Epithelial cell of esophagus (primary cell): ENCODE data around the gene APBB2.

Experiments
- DNase-seq: peaks from one replicate; pipeline ENCODE4 v3.0.0; 2010; ENCODE audit warnings: low read depth
- H3K4me3 ChIP-seq: 2 replicates; pipeline ENCODE4 v1.5.1; 2011; ENCODE audit warnings: mild to moderate bottlenecking, low read length, control low read depth
- TF ChIP-seq, protein P1 (sequence below): IDR thresholded peaks from 2 replicates; pipeline ENCODE4 v1.5.1; 2011; ENCODE audit warnings: low read depth, mild to moderate bottlenecking, low read length, control low read depth, inconsistent platforms; ENCODE audit not compliant: insufficient read depth; ENCODE audit errors: missing control alignments

Gene APBB2

DNA sequence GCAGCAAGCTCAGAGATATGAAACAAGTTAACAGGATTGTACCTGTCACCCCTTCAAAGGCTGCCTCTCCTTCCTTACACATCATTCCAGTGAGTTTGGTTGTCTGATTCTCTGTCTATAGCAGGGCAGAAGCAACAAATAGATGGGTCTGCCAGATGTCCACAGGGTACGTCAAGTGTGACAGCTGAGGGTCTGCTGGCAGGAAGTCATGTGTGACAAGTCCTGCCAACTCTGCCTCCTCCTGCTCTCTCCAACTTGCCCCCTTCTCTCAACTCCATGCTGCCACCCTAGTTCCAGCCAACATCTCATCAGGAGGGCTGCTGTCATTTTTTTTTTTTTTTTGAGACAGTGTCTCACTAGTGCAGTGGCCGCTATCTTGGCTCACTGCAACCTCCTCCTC is 355.4 kb downstream of the APBB2 start:
- no peak overlapping the region for H3K4me3 ChIP-seq
- DNase-seq = no peak
- TF ChIP-seq, protein P1, sequence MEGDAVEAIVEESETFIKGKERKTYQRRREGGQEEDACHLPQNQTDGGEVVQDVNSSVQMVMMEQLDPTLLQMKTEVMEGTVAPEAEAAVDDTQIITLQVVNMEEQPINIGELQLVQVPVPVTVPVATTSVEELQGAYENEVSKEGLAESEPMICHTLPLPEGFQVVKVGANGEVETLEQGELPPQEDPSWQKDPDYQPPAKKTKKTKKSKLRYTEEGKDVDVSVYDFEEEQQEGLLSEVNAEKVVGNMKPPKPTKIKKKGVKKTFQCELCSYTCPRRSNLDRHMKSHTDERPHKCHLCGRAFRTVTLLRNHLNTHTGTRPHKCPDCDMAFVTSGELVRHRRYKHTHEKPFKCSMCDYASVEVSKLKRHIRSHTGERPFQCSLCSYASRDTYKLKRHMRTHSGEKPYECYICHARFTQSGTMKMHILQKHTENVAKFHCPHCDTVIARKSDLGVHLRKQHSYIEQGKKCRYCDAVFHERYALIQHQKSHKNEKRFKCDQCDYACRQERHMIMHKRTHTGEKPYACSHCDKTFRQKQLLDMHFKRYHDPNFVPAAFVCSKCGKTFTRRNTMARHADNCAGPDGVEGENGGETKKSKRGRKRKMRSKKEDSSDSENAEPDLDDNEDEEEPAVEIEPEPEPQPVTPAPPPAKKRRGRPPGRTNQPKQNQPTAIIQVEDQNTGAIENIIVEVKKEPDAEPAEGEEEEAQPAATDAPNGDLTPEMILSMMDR = no peak

DNA sequence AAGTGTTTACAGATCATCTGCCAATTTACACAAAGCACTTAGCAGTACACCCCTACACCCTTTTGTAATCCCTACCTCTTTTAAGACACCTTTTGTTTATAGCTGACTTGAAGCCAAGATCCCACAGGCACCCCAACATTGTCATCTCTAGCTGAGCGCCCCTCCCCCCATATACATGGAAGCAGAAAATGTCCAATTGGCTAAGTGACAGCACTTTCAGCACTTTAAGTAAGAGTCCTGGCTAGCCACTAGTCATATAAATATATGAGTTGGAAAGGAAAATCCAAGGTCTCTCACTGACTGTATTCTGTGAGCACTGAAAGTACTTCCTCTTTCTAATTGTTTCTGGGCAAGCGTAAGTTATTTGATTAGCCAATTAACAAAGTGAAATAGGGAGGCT is 356.4 kb downstream of the APBB2 start:
- no peak for DNase-seq

DNA sequence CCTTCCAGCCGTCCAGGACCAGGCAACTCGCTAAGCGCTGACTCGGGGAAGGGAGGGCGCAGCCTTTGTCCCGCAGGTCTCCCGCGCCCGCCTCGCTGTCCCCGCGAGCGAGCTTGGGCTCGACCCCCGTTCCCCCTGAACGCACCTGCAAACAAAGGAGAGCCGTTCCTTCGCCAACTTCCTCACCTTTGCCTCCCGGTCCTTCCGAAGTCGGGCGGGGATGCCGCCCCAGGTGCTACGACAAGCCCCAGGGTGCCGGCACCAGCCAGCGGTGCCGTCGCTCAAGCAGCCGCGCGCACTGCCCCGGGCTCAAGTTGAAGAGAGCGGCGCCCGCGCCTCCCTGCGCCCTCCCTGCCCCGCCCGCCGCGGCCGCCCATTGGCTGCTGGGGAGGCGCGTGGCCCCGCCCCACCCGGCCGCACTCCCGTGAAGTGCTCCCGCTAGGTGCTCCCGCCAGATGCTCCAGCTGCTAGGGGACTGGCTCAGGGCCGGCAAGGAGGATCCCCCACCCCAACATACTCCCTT is 357.4 kb downstream of the APBB2 start:
- DNase-seq = peak; percentile 78
- TF ChIP-seq, protein P1 = no peak
- peak overlapping the region; percentile 45 for H3K4me3 ChIP-seq

More for the DNA sequence above, 356.4 kb downstream of the APBB2 start:
- H3K4me3 ChIP-seq = no peak overlapping the region
- TF ChIP-seq, protein P1 = no peak

DNA sequence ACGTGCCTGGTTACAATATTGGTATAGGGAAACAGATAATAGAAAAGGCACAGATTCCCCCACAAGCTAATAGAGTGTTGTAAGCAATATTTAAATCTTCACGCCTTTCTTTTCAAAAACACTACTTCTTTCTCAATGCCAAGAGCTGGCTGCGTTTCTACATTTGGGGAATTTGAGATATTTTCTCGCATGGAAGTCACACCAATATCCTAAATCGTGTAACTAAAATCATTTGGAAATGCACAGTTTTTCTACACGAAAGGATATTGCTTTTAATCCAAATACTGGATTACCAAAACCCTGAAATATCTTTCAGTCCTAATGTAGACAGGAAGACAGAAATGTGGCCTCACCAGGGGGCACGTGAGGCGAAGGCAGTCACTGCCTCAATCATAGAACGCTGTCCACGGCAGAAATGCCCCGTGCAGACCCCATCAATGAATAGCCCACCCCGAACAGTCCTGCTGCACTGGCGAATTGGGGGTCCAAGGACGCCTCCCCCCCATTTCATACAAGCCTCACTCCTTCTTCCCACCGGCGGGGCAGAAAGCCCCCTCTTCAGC is 358.0 kb downstream of the APBB2 start:
- DNase-seq = no peak
- H3K4me3 ChIP-seq = peak overlapping the region; percentile 45
- TF ChIP-seq, protein P1 = no peak

DNA sequence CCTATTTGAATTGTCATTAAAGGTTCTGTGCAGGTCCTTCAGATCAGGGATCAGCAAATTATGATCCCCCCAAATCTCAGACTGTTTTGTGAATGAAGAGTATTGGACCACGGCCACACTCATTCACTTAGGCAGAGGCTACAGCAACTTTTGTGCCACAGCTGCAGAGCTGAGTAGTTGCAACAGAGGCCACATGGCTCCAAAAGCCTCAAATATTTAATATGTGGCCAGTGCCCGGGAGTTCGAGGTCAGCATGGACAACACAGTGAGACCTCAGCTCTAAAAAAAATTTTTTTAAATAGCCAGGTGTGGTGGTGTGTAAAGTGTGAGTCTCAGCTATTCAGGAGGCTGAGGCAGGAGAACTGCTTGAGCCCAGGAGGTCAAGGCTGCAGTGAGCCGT is 363.8 kb downstream of the APBB2 start:
- H3K4me3 ChIP-seq = no peak overlapping the region
- TF ChIP-seq, protein P1 = no peak
- DNase-seq = no peak

DNA sequence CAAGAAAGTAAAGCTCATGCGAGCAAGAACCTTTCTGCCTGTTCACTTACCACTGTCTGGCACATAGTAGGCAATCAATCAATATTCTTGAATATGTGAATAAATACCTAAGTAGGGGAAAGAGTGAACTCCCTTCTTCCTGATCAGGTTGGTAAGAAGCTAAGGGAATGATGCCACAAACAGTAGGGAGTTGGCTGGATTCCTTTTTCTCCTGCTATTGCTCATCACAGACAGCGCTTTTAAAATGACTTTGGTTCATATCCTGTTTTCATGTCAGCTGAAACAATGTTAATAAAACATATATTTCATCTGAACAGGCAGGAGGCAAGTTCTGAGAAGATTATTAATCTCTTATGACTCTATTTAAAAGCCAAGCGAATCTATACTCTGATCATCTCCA is 365.4 kb downstream of the APBB2 start:
- TF ChIP-seq, protein P1 = no peak
- peak; percentile 19 for DNase-seq
- no peak overlapping the region for H3K4me3 ChIP-seq

DNA sequence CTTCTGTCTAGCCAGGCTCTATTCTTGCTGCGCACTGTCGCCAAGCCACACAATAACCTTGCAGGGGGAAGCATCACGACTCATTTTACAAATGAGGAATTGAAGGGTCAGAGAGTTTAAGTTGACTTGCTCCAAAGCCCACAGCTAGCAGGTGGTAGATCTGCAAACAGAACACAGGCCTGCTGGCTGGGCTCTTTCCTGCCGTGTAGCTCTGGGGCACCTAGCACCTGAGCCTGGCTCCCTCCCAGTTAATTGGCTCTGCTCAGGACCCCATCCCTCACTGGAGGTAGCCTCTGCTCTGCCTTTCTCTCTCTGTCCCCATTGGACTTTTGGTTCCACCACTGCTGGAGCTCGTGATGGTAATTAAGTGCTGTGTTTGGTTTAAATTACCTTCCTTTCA is 366.1 kb downstream of the APBB2 start:
- TF ChIP-seq, protein P1 = no peak
- no peak for DNase-seq
- H3K4me3 ChIP-seq = no peak overlapping the region
